Bone marrow (tissue), 2 donors: ENCODE data around the gene BCL7B.
A peak's percentile ranks its signal among the peaks of the same experiment; 100 is the strongest.
"Not testable (repeated sequence)": the region's sequence is repeated elsewhere in the genome, so short reads cannot be mapped to it uniquely, and the experiment has no call there.

Experiments
- DNase-seq, 2 donors: peaks; one replicate each; lab custom pipeline; 2025; lab: John Stamatoyannopoulos, UW

Gene BCL7B

GRCh38 chr7:73572767-73573186 is 15.3 kb upstream of the BCL7B start:
- DNase-seq = no peak

DNA sequence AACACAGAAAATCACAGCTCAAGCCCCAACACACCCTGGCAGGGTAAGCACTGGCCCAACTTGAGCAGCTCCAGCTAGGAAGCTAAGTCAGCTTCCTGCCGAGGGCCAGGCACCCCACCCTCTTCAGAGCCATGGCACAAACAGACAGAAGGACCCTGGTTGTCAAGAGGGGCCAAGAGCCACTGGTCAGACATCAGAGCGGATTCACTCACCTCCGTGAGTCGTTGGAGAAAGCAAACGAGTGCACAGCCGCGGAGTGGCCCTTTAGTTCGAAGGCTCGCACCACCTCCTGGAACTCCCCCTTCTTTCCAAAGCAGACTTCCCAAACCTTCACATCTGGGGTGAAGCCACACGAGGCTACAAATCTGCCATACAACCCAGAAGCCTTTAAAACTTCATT is 13.5 kb upstream of the BCL7B start:
- DNase-seq = no peak

GRCh38 chr7:73570521-73570920 is 13.0 kb upstream of the BCL7B start:
- no peak for DNase-seq

GRCh38 chr7:73569042-73569608 is 11.6 kb upstream of the BCL7B start:
- DNase-seq = no peak

DNA sequence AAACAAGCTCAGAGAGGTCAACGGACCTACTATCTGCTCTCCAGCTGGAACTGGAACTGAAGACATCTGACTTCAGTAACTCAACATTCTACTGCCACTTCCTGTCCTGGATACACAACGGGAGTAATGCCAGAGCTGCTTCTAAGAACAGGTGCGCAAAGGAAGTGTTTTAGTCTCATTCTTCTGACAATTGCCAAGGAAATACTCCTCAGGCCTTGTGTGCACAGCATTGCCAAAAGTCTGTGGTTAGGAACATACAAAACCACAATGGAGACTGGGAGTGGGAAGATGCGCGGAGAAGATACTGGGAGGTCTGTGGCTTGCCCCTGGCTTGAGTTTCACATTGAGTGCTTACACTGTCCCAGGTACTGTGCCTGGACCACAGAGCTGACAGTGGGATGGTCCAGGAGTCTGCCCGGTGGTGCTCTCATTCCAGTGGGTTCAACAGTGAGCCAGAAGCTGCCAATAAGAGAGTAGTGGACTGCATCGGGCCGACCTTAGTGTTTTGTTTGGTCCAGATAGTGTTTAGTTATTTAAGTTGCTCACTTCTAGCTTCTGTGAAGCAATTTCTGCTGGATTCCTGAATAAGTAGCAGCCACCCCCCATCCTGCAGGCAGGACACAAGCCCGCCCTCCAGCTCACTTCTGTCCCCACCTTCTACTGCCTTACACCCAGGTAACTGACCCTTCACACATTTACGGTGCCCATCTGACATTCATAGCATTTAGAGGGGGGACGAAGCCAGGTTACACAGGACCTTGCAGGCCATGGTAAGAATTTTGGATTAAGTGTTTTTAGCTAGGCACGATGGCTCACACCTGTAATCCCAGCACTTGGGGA is 10.6 kb upstream of the BCL7B start:
- DNase-seq = no peak

- DNase-seq = no peak
These were observed 9.7 kb upstream of the BCL7B start for GRCh38 chr7:73567140-73567539.

- DNase-seq = not testable (repeated sequence)
These were observed 8.9 kb upstream of the BCL7B start for GRCh38 chr7:73566431-73566830.

DNA sequence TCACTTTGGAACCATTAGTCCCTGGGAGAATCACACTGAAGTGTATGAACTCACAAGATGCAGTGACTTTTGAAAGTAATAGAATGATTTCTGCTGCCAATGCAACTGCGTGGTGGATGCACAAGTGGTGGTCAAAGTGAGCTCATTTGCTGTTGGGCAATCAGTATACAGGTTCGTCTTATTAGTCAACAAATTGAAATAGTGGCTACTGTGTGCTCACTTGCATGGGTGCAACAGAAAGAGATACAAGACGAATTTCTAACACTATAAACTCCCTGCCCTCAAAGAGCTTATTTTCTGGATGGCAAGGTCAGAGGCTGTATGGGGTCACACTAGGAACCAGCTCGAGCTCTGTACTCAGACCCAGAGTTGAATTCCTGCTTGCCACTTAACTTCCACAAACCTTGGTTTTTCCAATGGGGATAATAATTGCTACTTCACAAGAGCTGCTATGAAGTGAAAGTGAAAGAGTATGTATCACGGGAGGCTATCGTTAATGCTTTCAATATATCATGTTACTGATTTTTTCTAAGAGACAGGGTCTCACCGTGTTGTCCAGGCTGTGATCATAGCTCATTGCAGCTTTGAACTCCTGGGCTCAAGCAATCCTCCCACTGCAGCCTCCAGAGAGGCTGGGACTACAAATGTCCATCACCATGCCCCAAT is 8.3 kb upstream of the BCL7B start:
- peak in 1 of 2 donors; percentile 33 for DNase-seq

GRCh38 chr7:73560109-73560835 is 2.8 kb upstream of the BCL7B start:
- peak in 1 of 2 donors; percentile 63 for DNase-seq

DNA sequence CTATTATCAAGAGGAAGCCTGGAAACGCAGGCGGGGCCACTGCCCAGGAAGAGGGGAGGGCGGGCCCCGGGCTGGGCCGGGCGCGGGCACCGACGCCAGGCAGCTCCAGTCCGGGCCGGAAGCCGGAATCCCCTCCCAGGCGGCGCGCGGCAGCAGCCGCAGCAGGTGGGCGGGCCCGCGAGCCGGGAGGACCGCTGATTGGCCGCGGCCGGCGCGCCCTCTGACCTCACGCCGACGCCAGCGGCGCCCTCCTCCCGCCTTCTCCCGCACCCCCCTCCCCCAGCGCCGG is 438 bp downstream of the BCL7B start:
- peak; percentile 72 to 94 for DNase-seq

- DNase-seq = no peak
These were observed 1.0 kb downstream of the BCL7B start for GRCh38 chr7:73556208-73557107.

GRCh38 chr7:73555411-73555982 is 2.0 kb downstream of the BCL7B start:
- no peak for DNase-seq

DNA sequence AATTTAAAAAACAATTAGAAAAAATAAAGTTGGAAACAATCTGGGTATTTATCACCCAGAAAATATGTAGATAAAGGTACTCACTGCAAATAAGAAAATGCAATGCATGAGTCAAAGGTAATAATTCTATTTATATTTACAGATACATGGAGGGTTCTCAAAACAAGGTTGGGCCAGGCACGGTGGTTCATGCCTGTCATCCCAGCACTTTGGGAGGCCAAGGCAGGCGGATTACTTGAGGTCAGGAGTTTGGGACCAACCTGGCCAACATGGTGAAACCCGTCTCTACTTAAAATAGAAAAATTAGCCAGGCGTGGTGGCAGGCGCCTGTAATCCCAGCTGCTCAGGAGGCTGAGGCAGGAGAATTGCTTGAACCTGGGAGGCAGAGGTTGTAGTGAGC is 7.4 kb downstream of the BCL7B start:
- not testable (repeated sequence) for DNase-seq

GRCh38 chr7:73549176-73549575 is 8.3 kb downstream of the BCL7B start:
- DNase-seq = no peak

GRCh38 chr7:73547841-73548240 is 9.6 kb downstream of the BCL7B start:
- DNase-seq = no peak

DNA sequence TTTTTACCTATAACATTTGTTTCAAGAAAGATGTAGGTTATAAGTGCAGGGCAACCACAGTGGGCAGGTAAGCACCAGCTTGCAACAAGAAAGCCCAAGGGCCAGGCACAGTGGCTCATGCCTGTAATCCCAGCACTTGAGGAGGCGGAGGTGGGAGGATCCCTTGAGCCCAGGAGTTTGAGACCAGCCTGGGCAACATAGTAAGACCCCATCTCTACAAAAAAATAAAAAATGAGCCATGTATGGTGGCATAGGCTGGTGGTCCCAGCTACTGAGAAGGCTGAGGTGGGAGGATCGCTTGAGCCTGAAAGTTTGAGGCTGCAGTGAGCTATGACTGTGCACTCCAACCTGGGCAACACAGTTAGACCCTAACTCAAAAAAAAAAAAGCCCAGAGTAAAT is 12.8 kb downstream of the BCL7B start:
- no peak for DNase-seq

- DNase-seq = no peak
These were observed 15.8 kb downstream of the BCL7B start for GRCh38 chr7:73541722-73542121.

GRCh38 chr7:73539709-73540108 is 17.8 kb downstream of the BCL7B start:
- DNase-seq = no peak

GRCh38 chr7:73538510-73538909 is 19.0 kb downstream of the BCL7B start:
- not testable (repeated sequence) for DNase-seq

GRCh38 chr7:73537051-73537450 is 20.4 kb downstream of the BCL7B start:
- DNase-seq = no peak

- no peak for DNase-seq
These were observed 21.0 kb downstream of the BCL7B start for GRCh38 chr7:73536479-73536878.
